Mesothelial cell of epicardium (in vitro differentiated cells): ENCODE measurements around the gene CFAP92. TPM values are rescaled to one million over a fixed set of nuclear protein-coding genes. Genes with fewer than 3 reads are reported as not detected.

Experiments
- DNase-seq, 2 experiments: peaks; one replicate each; pipeline ENCODE4 v3.0.0; 2021; ENCODE audit warnings: low spot score in 2 of 2; ENCODE audit not compliant: unreplicated experiment in 2 of 2
- H3K27ac Mint-ChIP-seq: 2 replicates; pipeline ENCODE4 v1.8.0; 2021; ENCODE audit warnings: mixed read lengths
- H3K27me3 Mint-ChIP-seq: 2 replicates; pipeline ENCODE4 v1.8.0; 2021; ENCODE audit warnings: low read depth, mixed read lengths
- H3K36me3 Mint-ChIP-seq: 2 replicates; pipeline ENCODE4 v1.8.0; 2021; ENCODE audit warnings: mixed read lengths
- H3K4me1 Mint-ChIP-seq: 2 replicates; pipeline ENCODE4 v1.8.0; 2021; ENCODE audit warnings: mixed read lengths
- H3K4me3 Mint-ChIP-seq: 2 replicates; pipeline ENCODE4 v1.8.0; 2021; ENCODE audit warnings: mild to moderate bottlenecking, moderate library complexity, mixed read lengths
- H3K9me3 Mint-ChIP-seq: 2 replicates; pipeline ENCODE4 v1.8.0; 2021; ENCODE audit warnings: mixed read lengths
- total RNA-seq: library from RNA; stranded (reverse); gene quantifications from 3 replicates; pipeline ENCODE4 v1.2.1, GENCODE V29; 2021
- TF ChIP-seq, protein P1 (sequence below): fragments of 200-600 bp; sonication (generic); IDR thresholded peaks from one replicate; pipeline ENCODE4 v1.5.0; 2021; ENCODE audit warnings: antibody characterized with exemption; ENCODE audit not compliant: unreplicated experiment

CFAP92 gene
- total RNA-seq, 1 donor from 2014 or later, result 0.76 TPM

- Mint-ChIP-seq H3K4me3 (no peak overlapping the region), H3K27me3 (peaks cover 25% of the 10 kb centered on the region), H3K9me3 (no peaks in the 10 kb centered on the region), H3K4me1 (no peaks in the 10 kb centered on the region), H3K27ac (no peak overlapping the region), H3K36me3 (no peaks in the 10 kb centered on the region)
- DNase-seq, result no peak
- TF ChIP-seq, protein P1, sequence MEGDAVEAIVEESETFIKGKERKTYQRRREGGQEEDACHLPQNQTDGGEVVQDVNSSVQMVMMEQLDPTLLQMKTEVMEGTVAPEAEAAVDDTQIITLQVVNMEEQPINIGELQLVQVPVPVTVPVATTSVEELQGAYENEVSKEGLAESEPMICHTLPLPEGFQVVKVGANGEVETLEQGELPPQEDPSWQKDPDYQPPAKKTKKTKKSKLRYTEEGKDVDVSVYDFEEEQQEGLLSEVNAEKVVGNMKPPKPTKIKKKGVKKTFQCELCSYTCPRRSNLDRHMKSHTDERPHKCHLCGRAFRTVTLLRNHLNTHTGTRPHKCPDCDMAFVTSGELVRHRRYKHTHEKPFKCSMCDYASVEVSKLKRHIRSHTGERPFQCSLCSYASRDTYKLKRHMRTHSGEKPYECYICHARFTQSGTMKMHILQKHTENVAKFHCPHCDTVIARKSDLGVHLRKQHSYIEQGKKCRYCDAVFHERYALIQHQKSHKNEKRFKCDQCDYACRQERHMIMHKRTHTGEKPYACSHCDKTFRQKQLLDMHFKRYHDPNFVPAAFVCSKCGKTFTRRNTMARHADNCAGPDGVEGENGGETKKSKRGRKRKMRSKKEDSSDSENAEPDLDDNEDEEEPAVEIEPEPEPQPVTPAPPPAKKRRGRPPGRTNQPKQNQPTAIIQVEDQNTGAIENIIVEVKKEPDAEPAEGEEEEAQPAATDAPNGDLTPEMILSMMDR, result no peak
These were observed 19.8 kb downstream of the CFAP92 start for GRCh38 chr3:128973988-128974564.

GRCh38 chr3:128971421-128972100 lies 22.3 kb downstream of the CFAP92 start:
- no peak overlapping the region for H3K4me3 Mint-ChIP-seq
- no peak for DNase-seq
- H3K27ac Mint-ChIP-seq, result no peak overlapping the region
- no peaks in the 10 kb centered on the region for H3K36me3 Mint-ChIP-seq
- peaks cover 7% of the 10 kb centered on the region for H3K27me3 Mint-ChIP-seq
- H3K9me3 Mint-ChIP-seq, result no peaks in the 10 kb centered on the region
- TF ChIP-seq, protein P1, result no peak
- H3K4me1 Mint-ChIP-seq, result peaks cover 10% of the 10 kb centered on the region

DNA sequence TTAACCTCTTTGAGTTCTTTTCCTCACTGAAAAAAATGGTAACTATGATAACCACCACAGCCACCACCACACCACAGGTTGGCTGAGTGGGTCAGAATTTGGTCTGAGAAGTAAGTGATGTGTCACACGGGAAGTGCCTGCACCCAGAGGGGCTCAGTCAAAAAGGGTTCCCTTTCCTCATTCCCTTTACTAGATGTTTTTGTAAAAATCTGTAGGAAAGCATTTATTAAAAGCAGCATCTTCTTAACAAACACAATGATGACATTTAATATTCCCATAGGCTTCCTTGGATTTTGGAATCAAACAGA lies 23.2 kb downstream of the CFAP92 start:
- Mint-ChIP-seq H3K4me3 (no peak overlapping the region), H3K27ac (no peak overlapping the region), H3K4me1 (peaks cover 10% of the 10 kb centered on the region), H3K9me3 (no peaks in the 10 kb centered on the region), H3K27me3 (peaks cover 6% of the 10 kb centered on the region), H3K36me3 (no peaks in the 10 kb centered on the region)
- TF ChIP-seq, protein P1, result no peak
- DNase-seq, result no peak

DNA sequence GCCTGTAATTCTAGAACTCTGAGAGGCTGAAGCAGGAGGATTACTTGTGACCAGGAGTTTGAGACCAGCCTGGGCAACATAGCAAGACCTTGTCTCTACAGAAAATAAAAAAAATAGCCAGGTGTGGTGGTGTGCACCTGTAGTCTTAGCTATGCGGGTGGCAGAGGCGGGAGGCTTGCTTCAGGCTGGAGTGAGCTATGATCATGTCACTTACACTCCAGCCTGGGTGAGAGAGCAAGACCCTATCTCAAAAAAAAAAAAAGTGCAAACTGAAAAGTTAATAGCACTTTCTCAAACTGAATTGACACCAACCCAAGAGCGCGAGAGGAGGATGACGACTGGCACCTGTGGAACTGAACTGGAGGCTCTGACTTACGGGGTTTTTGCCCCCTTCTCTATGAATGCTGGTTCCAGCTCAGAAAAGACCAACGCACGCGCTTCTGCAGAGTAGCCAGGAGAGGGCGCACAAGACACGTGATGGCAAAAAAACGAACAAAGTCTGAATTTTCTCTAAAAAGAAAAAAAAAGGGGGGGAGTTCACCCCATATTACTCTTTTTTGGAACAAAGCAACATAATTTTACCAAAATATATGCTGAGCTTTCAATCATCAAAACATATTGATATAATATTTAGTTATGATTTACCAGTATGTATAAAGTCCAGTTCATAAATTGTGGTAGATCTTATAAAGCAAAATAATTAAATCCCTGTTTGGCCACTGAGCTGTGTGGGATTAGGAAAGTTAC lies 23.7 kb downstream of the CFAP92 start:
- DNase-seq, result peak in 1 of 2 experiments; percentile 73
- Mint-ChIP-seq H3K36me3 (no peaks in the 10 kb centered on the region), H3K4me1 (peaks cover 10% of the 10 kb centered on the region), H3K27ac (no peak overlapping the region), H3K9me3 (no peaks in the 10 kb centered on the region), H3K27me3 (peaks cover 3% of the 10 kb centered on the region), H3K4me3 (no peak overlapping the region)
- TF ChIP-seq, protein P1, result peak; percentile 87

GRCh38 chr3:128967748-128968355 lies 26.0 kb downstream of the CFAP92 start:
- TF ChIP-seq, protein P1, result no peak
- H3K27me3 Mint-ChIP-seq, result peaks cover 2% of the 10 kb centered on the region

More at GRCh38 chr3:128967748-128968355, 26.0 kb downstream of the CFAP92 start:
- Mint-ChIP-seq H3K36me3 (no peaks in the 10 kb centered on the region), H3K4me1 (peaks cover 10% of the 10 kb centered on the region), H3K27ac (peak overlapping the region; percentile 11), H3K4me3 (no peak overlapping the region), H3K9me3 (no peaks in the 10 kb centered on the region)
- DNase-seq, result no peak
